Ovary (tissue), 9 donors: ENCODE results near the gene PTF1A. TPM values are rescaled to one million over a fixed set of nuclear protein-coding genes. Genes with fewer than 3 reads are reported as not detected.

Experiments
- DNase-seq, 5 donors: peaks; one replicate each; pipeline ENCODE4 v3.0.0-alpha.2; 2019 to 2020
- H3K27ac ChIP-seq, 2 donors: fragments of 200-600 bp; one replicate each; pipeline versions ENCODE4 v1.5.1 to v1.8.0; 2019 to 2022
- H3K27me3 ChIP-seq: fragments of 200-600 bp; one replicate; pipeline ENCODE4 v1.8.0; 2022
- H3K36me3 ChIP-seq: fragments of 200-600 bp; sonication (generic); one replicate; pipeline ENCODE4 v1.5.1; 2019
- H3K4me1 ChIP-seq: one replicate; pipeline ENCODE4 v1.8.1; 2013; ENCODE audit warnings: mild to moderate bottlenecking, moderate library complexity; ENCODE audit not compliant: insufficient read depth
- H3K4me3 ChIP-seq: fragments of 200-600 bp; sonication (generic); one replicate; pipeline ENCODE4 v1.5.1; 2017
- H3K9me3 ChIP-seq, 2 donors: fragments of 200-600 bp in 1 of 2; sonication (generic) in 1 of 2; one replicate each; pipeline versions ENCODE4 v1.5.1 to v1.8.1; 2013 to 2019; ENCODE audit warnings: mild to moderate bottlenecking in 1 of 2, moderate library complexity in 1 of 2
- CTCF ChIP-seq, 3 donors: fragments of 450-650 bp in 2 of 3; fragments of 200-600 bp in 1 of 3; IDR thresholded peaks; one replicate each; pipeline versions ENCODE4 v1.5.1 to v1.8.0; 2016 to 2022; ENCODE audit warnings: antibody characterized with exemption in 3 of 3, mild to moderate bottlenecking in 1 of 3
- EP300 ChIP-seq: sonication (generic); formaldehyde crosslinking; IDR thresholded peaks from one replicate; pipeline ENCODE4 v1.6.1; 2017; ENCODE audit warnings: antibody characterized with exemption
- POLR2A ChIP-seq: fragments of 450-650 bp; IDR thresholded peaks from one replicate; pipeline ENCODE4 v1.6.1; 2017; ENCODE audit warnings: antibody characterized with exemption, mild to moderate bottlenecking, moderate library complexity
- WGBS, 3 donors: extraction: QIAGEN DNeasy Blood & Tissue Kit in 1 of 3; methylation state at CpG; one replicate each; pipeline versions ENCODE4 v1.1.5 to v1.1.7; 2013 to 2017; 5-methylcytosine and 5-hydroxymethylcytosine counted together
- intact Hi-C, 4 donors: fragments of 100-400 bp; cut with DNase I; formaldehyde crosslinking; loops; one replicate each; pipeline versions ENCODE4 v1.11.0 to v1.15.1; 2022 to 2023
- polyA plus RNA-seq, 2 donors: library from polyadenylated mRNA; stranded (reverse); fragments of 200-250 nt in 1 of 2; fragments of 350-450 nt in 1 of 2; fragmentation: Illumina TruSeq in 1 of 2; extraction: RNeasy Lipid Tissue Mini Kit (QIAGEN cat#74804) in 1 of 2; gene quantifications; one replicate each; pipeline ENCODE4 v1.2.3, GENCODE V29; 2013 to 2014
- total RNA-seq, 7 donors: library from RNA; depleted of rRNA in 2 of 7; stranded (reverse); fragments of >200 nt in 2 of 7; fragmentation: NEBNext Ultra II Directional in 3 of 7; extraction: Animal tissue kit (Norgen Biotek cat#: 25700) in 3 of 7; gene quantifications; one replicate each; pipeline versions ENCODE4 v1.1.0 to v1.2.4, GENCODE V29; 2016 to 2023
- donor health status: DM: no; HTN: no; CAD: no; lungs with moderate emphysema.
- donor health status: DM: no; HTN: no; CAD: no.
- donor health status: Bipolar disorder and iron deficiency.
- donor health status: DM: yes; HTN: yes; CAD: no.
- donor health status: DM: no; HTN: no; CAD: no.
- donor health status: DM: yes; HTN: yes; CAD: no.

The PTF1A gene
- total and polyA plus RNA-seq, 9 donors, result not detected

DNA sequence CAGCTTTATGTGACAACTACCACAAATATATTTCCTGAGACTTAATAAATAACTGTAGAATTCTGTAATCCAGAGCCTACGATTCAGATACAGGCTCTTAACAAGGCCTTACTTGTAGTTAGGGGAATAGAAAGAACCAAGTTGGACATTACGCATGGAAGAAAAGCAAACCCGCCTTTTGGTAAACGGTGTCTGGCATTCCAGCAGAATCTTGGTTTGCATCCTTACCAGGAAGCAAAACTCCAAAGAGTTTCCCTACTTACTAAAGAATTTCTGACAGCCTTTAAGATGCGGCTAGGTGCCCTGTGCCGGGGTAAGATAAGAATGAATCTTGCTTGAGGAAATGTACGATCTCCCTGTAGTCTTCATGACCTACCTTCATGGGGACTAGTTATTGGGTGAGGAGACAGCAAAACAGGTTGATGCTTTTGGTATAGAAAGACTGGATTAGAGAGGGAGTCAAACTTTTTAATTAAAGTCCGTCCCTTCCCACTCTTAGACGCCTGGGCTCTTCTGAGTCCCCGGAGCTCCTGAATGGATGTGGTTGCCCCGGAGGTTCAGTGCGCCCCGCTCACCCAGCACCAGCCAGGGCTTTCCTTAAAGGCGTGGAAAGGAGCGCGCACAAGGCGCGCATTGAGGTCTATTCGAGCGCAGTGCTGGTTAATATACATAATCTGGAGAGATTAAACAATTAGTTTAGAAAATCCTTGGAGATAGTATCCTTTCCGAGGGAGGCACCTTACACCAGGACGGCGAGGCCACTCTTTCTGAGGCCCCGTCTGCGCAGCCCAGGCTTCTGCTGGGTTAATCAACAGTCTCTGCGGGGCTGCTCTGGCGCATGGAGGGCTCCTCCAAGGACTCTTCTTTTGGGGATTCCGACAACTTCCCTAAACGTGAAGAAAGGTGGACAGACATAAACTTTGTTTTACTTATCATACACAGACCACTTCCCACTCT is 11.5 kb downstream of the PTF1A start:
- no peaks in the 10 kb centered on the region for H3K4me1 ChIP-seq
- no peak for DNase-seq
- 22 to 31% (median 24%) methylated on average over 29 of the region's 29 CpGs for WGBS, 3 donors
- TF ChIP-seq CTCF (IDR thresholded peaks at IDR 0.05), result no peak
- no peak for TF ChIP-seq POLR2A
- no peak for TF ChIP-seq EP300
- no peak overlapping the region for H3K27ac ChIP-seq
- H3K36me3 ChIP-seq, result no peaks in the 10 kb centered on the region
- H3K4me3 ChIP-seq, result no peak overlapping the region
- intact Hi-C loops, result no loop called here
- H3K27me3 ChIP-seq, result no peaks in the 10 kb centered on the region
- no peaks in the 10 kb centered on the region for H3K9me3 ChIP-seq

GRCh38 chr10:23204773-23205172 is 12.7 kb downstream of the PTF1A start:
- Histone ChIP-seq H3K9me3 (no peaks in the 10 kb centered on the region), H3K4me1 (no peaks in the 10 kb centered on the region), H3K27me3 (no peaks in the 10 kb centered on the region), H3K36me3 (no peaks in the 10 kb centered on the region), H3K4me3 (no peak overlapping the region), H3K27ac (no peak overlapping the region)
- TF ChIP-seq EP300 (no peak), POLR2A (no peak), CTCF (IDR thresholded peaks at IDR 0.05) (no peak)
- WGBS, 3 donors, result 3 to 6% (median 3%) methylated on average over 10 of the region's 10 CpGs
- intact Hi-C loops, result no loop called here
- DNase-seq, result no peak

DNA sequence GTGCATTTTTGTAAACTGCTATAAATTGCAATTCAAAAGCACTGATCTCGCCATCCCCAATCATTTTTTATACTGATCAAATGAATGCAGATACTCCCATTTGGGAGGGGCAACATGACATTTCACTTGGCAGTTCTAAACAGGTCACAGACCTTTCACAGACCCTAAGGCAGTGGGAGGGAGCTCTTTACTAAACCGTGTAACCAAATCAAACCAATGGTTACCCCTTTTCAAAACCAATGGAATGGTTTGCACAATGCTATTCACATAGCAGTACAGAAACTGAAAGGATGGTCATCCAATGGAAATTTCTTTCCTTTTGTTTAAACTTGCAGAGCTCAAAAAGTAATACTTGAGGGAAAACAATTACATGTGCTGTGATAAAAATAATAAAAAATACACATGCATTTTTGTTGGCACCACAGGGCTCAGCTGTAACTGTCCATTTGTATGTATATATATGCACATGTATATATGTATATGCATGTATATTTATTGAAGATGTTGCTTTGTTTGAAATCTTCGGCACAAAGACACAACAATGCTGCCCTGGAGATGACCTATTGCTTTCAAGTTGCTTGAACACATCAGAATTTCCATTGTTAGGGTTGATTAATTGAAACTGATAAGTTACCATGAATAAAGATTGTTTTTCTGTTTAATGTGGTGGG is 14.0 kb downstream of the PTF1A start:
- intact Hi-C loops, result no loop called here
- Histone ChIP-seq H3K27ac (no peak overlapping the region), H3K4me1 (no peaks in the 10 kb centered on the region), H3K4me3 (no peak overlapping the region), H3K9me3 (no peaks in the 10 kb centered on the region), H3K36me3 (no peaks in the 10 kb centered on the region), H3K27me3 (no peaks in the 10 kb centered on the region)
- no peak for DNase-seq
- TF ChIP-seq CTCF (IDR thresholded peaks at IDR 0.05) (no peak), EP300 (no peak), POLR2A (no peak)
- 34 to 48% (median 37%) methylated on average over 3 of the region's 3 CpGs for WGBS, 3 donors

DNA sequence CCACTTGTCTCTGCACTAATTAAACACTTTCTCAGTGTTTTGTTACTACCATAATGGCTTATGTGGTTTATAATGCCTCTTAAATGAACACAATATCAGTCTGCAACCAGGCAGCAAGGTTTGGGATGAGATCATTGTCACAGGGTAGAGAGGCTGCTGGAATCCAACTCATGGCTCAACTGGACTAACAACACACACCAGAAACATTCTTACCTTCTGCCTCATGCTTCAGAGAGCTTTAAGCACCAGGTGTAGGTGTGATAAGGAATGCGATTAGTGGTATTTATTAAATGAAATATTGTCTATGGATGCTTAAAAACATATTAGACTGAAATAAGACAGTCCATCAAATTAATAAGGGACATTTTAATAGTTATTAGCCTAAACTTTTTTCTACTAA is 25.4 kb downstream of the PTF1A start:
- Histone ChIP-seq H3K36me3 (no peaks in the 10 kb centered on the region), H3K9me3 (no peaks in the 10 kb centered on the region), H3K27me3 (no peaks in the 10 kb centered on the region), H3K4me3 (no peak overlapping the region), H3K27ac (no peak overlapping the region), H3K4me1 (no peaks in the 10 kb centered on the region)
- DNase-seq, result no peak
- intact Hi-C loops, result no loop called here
- WGBS, 3 donors, result 73 to 91% (median 76%) methylated on average over 1 of the region's 1 CpG
- TF ChIP-seq CTCF (IDR thresholded peaks at IDR 0.05), result no peak
- no peak for TF ChIP-seq POLR2A
- TF ChIP-seq EP300, result no peak
